22Rv1 (cell line): ENCODE measurements around the gene EXOC3.
"Not testable (repeated sequence)": the region's sequence is repeated elsewhere in the genome, so short reads cannot be mapped to it uniquely, and the experiment has no call there.

ENCODE experiments used
- H3K27ac ChIP-seq: fragments of 450-650 bp; 2 replicates; pipeline ENCODE4 v1.5.1; 2017
- CTCF ChIP-seq: fragments of 450-650 bp; IDR thresholded peaks from 2 replicates; pipeline ENCODE4 v1.5.1; 2017; ENCODE audit warnings: mild to moderate bottlenecking
- ZFX ChIP-seq: fragments of 450-650 bp; IDR thresholded peaks from 2 replicates; pipeline ENCODE4 v1.6.1; 2017; ENCODE audit warnings: antibody characterized with exemption, borderline replicate concordance

The EXOC3 gene

GRCh38 chr5:411728-412127 is 31.2 kb upstream of the EXOC3 start:
- H3K27ac ChIP-seq: no peak overlapping the region
- TF ChIP-seq ZFX: no peak
- no peak for TF ChIP-seq CTCF

GRCh38 chr5:414991-415927 is 27.7 kb upstream of the EXOC3 start:
- not testable (repeated sequence) for H3K27ac ChIP-seq

- no peak overlapping the region for H3K27ac ChIP-seq
Observed at GRCh38 chr5:415928-416635, 26.9 kb upstream of the EXOC3 start.

GRCh38 chr5:416636-416960 is 26.4 kb upstream of the EXOC3 start:
- no peak overlapping the region for H3K27ac ChIP-seq
- TF ChIP-seq CTCF (no peak), ZFX (no peak)

More at GRCh38 chr5:415928-416635, 26.9 kb upstream of the EXOC3 start:
- no peak for TF ChIP-seq CTCF
- no peak for TF ChIP-seq ZFX

GRCh38 chr5:417301-418161 is 25.4 kb upstream of the EXOC3 start:
- TF ChIP-seq ZFX (no peak), CTCF (no peak)
- H3K27ac ChIP-seq: no peak overlapping the region

GRCh38 chr5:418162-419121 is 24.5 kb upstream of the EXOC3 start:
- H3K27ac ChIP-seq: no peak overlapping the region

More at GRCh38 chr5:418162-419121, 24.5 kb upstream of the EXOC3 start:
- no peak for TF ChIP-seq CTCF
- TF ChIP-seq ZFX: no peak
